Left renal pelvis (tissue), 4 donors: ENCODE data around the gene SLC15A5. TPM values are rescaled to one million over a fixed set of nuclear protein-coding genes. Genes with fewer than 3 reads are reported as not detected.

ENCODE experiments used
- DNase-seq, 4 donors: peaks; one replicate each; pipeline ENCODE4 v3.0.0-alpha.2; 2013; ENCODE audit warnings: low read depth in 4 of 4, low spot score in 3 of 4
- polyA plus RNA-seq, 4 donors: library from polyadenylated mRNA; unstranded; fragments of 120-200 nt; gene quantifications; one replicate each; pipeline ENCODE4 v1.2.1, GENCODE V29; 2013; ENCODE audit not compliant: insufficient read length in 4 of 4

SLC15A5 gene
- polyA plus RNA-seq, 4 donors: 0.05 TPM; not detected in 3

DNA sequence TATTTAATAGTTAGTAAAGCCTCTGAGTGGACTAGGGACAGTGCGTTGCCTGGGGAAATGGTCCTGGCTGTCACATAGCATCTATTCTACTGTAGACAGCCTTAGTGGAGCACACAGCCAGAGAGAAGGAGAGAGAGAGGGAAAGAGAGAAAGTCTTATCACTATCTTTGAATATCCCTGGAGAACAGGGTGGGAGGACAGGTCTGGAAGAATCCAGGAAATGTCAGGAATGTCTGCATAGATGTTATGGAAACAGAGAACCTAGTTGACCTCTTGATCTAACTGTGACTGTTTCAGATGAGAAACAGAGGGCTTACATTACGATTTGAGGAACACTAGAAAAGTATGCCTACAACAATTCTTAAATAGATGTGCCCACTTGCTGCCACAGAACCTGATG is 92.8 kb downstream of the SLC15A5 start:
- no peak for DNase-seq

DNA sequence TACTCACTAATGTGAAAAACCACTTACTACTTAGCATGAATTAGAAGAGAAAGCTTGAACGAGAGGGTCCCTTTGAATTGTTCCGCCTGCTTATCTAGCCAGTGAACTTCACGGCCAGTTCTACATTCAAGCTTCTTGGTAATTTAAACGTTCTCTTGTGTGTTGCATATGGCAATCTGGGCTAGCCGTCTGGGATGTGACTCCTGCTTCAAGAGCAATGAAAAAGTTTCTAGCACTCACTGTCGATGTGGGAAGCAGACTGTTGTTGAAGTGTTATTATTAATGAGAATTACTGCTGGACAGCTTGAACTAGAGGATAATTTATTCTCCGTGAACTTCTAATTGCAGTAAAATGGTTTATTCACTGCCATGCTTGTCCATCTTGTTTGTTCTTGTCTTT is 93.9 kb downstream of the SLC15A5 start:
- no peak for DNase-seq

DNA sequence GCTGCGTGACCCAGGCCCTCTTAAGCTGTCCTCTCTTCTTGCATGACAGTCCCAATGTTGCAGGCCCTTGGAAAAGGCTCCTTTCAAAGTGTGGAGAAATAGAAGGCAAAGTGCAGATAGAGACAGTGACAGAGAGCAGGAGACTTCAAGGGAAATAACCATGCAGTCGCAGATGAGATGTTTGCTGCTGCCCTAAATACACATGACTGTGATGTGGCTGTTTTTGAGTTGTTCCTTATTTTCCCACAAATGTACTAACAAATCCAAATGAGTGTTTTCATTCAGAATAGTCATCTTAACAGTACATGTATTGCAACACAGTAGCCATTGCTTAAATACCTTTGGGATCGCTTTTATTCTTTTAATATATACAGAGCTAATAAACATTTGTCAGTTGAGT is 101.6 kb downstream of the SLC15A5 start:
- no peak for DNase-seq

DNA sequence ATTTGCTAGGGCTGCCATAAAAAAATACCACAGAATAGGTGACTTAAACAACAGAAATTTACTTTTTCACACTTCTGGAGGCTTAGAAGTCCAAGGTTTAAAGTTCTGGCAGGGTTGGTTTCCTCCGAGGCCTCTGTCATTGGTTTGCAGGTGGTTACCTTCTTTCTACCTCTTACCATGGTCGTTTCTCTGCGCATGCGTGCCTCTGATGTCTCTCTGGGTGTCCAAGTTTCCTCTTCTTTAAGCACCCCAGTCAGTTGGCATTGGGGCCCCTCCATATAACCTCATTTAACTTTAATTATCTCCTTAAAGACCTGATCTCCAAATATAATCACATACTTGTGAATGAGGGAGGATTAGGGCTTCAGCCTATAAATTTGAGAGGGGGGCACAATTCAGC is 103.2 kb downstream of the SLC15A5 start:
- no peak for DNase-seq

DNA sequence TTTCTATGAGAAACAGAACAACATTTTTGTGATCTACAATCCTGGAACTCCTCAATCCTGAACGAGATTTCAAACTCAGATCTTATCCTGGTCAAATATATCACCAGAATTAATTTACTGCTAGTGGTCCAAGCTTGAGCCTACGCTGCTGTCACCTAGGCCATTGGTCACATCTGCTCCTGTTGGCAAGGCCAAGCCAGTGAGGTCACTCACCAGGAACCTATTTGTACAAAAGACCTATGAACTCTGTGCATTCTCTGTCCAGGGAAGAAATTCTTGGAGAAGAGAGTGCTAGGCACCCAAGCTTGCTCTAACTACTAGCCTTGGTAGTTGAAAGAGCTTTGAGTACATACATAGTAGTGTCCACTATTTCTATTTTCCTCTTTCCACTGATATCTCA is 106.1 kb downstream of the SLC15A5 start:
- no peak for DNase-seq

DNA sequence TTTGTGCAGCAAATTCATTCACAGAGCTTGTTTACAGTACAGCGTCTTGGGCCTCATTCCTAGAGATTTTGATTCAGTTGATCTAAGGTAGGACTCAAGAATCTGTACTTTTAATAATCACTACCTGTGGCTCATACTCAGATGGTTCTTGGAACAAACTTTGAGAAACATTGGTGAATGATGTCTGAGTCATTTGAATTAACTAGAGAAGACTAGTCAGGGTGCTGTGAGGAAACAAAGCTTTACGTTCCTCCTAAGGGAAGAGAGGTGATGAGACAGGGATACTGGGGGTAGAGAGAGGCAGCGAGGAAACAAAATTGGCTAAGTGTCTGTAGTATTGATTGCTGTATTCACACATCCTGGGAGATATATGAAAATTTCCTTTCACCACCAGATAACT is 109.4 kb downstream of the SLC15A5 start:
- no peak for DNase-seq

DNA sequence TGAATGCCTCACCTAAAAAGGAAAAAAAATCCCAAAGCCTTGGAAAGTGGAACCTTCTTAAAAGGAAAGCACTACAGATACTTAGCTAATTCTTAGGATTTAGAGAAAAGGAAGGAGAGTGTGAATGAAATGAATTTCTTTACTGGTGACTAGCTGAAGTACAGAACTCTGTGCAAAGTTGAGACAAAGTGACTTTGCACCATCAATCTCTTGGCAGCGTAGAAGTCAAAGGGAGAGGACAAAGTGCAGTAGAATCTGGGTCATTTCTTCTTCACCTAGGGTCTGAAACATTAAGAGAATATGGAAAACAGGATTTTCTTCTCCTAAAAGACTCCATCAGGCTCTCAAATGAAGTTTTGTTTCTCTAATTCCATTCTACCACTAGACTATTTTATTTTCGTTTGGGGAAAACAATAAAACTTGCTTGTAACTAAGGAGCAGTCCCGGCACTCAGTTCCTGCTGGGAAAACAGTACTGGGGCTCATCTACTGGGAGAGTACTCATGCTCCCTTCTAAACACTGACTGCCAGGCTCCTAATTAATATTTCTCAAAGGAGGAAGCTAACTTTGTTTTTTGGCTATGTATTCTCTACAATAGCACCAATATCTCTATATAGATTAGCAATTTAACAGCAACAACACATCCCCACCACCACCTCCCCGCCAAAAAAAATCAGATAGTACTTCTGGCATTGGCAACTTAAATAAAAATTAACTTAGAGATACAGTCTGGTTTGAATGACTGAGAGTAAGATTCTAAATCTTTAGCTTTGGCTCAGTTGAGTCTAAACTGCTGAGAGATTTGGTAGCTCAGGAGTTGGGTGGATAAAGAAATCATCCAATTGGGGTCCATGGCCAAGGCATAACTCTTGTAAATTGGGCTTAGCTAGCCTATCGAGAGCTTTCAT is 110.7 kb downstream of the SLC15A5 start:
- no peak for DNase-seq

DNA sequence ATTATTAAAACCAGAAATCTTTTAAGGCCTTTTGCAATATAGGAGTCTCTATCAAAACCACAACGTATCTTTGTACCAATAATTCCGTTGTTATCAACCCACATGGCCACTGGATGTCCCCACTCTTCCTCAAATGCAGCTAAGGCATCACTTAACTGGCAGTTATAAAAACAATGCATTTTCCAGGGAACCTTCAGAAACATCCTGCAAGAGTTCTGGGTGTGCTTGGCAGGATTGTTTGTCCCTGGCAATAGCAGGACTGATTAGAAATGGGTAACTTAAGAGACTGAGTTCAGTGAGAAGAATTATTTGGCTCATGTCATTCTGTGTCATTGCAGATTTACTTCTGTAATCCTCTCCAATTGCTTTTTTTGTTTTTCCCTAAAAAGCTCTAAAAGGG is 112.0 kb downstream of the SLC15A5 start:
- peak in 1 of 4 donors; percentile 27 for DNase-seq

DNA sequence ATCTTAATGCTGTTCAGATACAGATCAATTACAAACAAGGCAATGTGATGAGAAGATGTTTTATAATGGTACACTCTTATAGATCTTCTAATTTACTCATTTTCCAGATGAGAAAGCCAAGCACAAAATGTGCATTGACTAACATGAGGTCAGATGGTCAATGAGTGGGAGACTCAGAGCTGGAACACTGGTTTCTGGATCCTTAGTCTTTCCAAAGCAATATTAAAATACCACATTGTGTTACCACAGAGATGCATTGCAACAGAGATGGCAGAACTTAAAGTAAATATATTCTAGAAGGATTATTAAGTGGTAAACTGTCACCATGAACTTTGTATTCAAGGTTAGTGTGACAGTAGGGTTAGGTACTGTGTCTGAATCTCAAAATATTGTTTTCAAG is 113.6 kb downstream of the SLC15A5 start:
- no peak for DNase-seq

DNA sequence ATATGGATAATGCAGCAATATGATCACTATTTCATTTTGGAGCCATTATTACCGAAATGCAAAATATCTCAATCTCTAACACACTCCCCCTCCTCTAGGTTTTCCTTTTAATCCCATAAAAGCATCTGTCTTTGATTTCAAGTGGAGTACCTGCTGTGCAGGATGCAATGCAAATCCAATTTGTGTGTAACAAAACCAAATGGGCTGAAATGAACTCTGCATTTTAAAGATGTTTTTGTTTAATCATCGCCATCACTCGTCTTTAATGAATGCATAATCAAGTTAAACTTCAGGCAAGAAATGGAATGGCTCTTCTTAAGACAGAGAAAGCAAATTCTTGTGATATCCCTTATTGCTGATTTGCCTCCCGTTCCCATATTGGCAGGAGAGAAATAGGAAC is 114.3 kb downstream of the SLC15A5 start:
- DNase-seq: no peak

DNA sequence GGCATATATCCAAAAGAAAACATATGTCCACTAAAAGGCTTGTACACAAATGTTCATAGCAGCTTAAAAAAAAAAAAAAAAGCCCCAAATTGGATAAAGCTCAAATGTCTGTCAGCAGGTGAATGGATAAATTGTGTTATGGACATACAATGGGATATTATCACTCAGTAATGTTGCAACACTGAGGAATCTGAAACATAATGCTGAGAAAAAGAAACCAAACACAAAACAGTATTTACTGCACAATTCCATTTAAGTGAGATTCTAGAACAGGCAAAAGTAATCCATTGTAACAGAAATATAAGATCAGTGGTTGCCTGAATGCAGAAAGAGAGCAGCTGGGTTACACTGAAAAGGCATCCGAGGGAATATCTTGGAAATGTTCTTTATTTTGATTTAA is 117.9 kb downstream of the SLC15A5 start:
- DNase-seq: no peak

DNA sequence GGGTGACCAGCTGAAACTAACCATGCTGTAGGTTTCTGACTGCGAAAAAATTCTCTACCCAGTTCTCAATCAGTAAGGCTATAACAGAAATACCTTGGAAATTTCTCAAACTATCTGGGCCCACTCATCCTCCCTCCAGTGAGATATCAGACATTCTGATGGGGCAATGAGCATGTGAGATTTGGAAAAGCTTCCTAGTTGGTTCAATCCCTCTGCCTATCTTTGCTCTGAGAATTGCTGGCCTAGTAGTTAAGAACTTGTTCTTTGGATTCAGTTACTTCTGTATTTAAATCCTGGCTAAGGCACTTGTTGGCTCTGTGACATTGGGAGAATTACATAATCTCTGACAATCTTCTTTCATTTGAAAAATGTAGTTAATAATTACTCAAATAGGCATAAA is 119.4 kb downstream of the SLC15A5 start:
- DNase-seq: no peak

DNA sequence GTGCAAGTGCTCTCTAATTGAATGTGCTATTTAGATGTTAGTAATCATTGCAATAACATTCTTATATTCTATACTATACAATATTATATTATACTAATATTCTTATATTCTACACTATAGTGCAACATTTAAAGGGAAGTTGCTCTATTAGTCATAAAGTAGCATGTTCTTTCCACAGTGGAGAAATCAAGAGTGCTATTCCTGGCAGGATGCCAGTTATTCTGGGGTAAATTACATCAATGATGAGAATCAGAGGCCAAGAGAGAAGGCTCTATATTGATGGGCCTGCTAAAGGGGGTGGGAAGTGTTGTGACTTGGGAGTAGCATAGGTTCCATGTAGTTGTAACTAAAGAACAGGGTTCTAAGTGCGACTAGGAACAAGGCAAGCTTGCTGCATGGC is 121.5 kb downstream of the SLC15A5 start:
- DNase-seq: no peak

DNA sequence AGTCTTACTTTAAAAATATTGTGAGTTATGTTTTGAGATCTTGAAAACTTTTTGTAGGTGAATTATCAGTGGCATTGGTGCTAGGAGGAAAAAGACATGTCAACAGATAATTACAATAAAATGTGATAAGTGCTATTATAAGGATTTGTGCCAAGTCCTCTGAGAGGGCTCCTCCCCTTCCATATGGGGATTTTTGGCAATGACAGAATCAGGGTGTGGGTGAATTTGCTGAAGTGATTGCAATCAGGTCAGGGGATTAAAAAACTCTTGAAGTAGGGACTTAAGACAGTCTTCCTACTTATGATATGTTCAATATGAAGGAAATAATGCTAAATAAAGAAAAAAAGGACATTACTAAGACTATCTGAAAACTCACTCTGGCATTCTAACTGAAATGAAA is 122.5 kb downstream of the SLC15A5 start:
- no peak for DNase-seq

DNA sequence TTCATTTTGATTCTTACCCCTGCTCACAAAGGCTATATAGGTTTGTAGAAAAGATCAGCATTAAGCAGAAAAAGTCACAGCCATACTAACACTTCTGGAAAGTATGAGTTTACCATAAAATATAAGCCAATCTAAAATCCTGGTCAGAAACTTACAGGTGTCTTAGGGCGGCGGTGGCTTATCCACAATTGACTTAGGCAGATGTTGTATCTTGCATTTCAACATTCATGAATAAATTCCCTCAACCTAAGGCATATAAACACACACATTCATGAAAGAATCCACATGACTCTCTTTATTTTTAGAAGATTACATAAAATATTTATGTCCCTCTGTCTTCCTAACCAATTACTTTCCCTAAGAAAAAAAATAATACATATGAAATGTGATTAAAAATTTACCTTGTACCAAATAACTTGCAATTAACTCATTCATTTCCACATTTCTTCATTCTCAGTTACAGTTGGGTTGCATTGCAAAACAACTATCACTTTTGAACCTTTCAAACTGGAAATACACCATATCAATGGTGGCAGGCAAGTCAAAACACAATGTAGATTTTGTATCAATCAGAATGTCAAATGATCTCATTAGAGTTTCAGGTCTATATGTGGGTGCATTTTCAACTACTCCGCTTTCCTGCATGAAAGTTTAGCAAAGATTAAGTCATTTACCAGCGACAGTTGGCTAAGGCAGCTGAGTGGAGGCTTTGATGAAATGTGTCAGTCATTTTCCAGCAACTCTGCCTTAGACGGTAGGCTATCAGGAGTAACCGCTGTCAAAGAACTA is 124.4 kb downstream of the SLC15A5 start:
- DNase-seq: no peak

DNA sequence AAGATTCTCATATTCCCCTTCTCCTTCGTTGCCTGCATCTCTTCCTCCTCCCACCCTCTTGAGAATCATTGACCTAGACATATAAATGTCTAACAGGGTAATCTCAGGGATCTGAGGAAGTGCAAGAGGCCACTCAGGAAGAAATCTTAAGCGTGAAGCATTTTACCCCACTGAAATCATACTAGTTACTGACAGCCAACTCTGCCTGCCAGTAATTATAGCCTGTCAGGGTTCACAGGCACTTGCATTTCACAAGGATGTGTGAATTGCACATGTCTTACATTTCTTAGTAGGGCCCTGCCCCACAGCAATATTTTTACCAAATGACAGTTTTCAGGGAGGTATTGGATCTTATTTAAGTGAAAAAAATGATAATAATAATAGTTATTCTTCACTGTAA is 127.2 kb downstream of the SLC15A5 start:
- DNase-seq: no peak

DNA sequence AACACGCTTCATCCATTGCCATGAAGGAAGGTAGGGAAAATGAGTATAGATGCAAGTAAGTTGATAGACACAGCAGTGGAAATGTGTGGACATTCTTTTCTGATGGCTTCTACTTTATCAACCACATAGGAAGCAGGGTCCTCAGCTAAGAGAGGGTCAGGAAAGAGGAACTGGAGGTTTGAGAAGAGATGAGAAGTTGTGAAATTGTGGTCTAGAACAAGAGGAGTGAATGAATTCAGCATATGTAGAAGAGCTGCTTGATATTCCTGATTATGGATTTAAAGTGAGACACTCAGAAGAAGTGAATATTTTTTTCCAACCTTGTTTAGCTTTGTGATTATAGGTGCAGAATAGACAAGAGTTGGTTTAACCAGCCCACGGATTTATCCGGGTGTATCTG is 128.5 kb downstream of the SLC15A5 start:
- no peak for DNase-seq

Other genes starting within 250 kb of the SLC15A5 start
- 10 to 100 TPM; 35.8 to 84.0 (median 40.1) TPM for gene MGST1, start 70.0 kb upstream of the SLC15A5 start, polyA plus RNA-seq